Testis (tissue), 2 donors: Measurements from ENCODE around the gene RMND1.

Experiments used
- CTCF ChIP-seq, 3 experiments: fragments of 450-650 bp in 2 of 3; fragments of 200-600 bp in 1 of 3; sonication (generic) in 1 of 3; IDR thresholded peaks; one replicate each; pipeline ENCODE4 v1.5.1; 2016 to 2019; ENCODE audit warnings: antibody characterized with exemption in 3 of 3, mild to moderate bottlenecking in 2 of 3, moderate library complexity in 1 of 3
- POLR2A ChIP-seq: fragments of 450-650 bp; IDR thresholded peaks from one replicate; pipeline ENCODE4 v1.6.1; 2017; ENCODE audit warnings: antibody characterized with exemption, mild to moderate bottlenecking, moderate library complexity

GRCh38 chr6:151478670-151479069, 26.7 kb upstream of the RMND1 start:
- TF ChIP-seq CTCF (IDR thresholded peaks at IDR 0.05) (no peak), POLR2A (no peak)
